ENCODE data around the gene USH1G.

DNA sequence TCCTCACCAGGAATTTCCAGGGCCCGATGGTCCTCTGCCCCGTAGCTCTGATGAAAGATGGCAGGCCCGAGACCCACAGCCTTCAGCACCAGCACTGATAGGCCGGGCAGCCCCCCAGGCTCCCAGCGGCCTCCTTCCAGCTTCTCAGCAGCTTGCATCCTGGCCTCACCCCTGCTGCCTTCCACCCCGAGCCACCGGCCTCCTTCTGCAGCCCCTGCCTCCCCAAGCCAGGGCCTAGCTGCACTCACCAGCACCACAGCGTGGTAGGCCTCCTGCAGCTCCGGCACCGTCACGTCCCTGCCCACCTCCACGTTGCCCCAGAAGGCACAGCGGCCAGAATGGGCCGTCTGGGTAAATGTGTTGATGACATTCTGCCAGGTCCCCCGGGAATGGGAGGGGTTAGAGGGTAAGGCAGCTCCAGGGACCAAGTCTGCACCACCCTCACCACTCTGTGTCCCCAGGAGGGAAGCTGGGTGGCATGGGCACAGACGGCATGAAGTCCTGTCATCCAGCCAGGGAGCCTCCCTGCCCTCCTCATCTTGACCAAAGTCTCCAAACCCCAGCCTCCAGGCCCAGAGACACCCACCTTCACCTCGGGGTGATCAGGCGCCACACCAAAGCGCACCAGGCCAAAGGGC lies 56.7 kb downstream of the USH1G start:
- TF ChIP-seq EZH2 (IDR thresholded peaks at IDR 0.05; ENCODE audit: borderline replicate concordance, low read length) = no peak
- TF ChIP-seq, protein P1, sequence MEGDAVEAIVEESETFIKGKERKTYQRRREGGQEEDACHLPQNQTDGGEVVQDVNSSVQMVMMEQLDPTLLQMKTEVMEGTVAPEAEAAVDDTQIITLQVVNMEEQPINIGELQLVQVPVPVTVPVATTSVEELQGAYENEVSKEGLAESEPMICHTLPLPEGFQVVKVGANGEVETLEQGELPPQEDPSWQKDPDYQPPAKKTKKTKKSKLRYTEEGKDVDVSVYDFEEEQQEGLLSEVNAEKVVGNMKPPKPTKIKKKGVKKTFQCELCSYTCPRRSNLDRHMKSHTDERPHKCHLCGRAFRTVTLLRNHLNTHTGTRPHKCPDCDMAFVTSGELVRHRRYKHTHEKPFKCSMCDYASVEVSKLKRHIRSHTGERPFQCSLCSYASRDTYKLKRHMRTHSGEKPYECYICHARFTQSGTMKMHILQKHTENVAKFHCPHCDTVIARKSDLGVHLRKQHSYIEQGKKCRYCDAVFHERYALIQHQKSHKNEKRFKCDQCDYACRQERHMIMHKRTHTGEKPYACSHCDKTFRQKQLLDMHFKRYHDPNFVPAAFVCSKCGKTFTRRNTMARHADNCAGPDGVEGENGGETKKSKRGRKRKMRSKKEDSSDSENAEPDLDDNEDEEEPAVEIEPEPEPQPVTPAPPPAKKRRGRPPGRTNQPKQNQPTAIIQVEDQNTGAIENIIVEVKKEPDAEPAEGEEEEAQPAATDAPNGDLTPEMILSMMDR (IDR thresholded peaks at IDR 0.05; ENCODE audit: low read length) = no peak

Data from OCI-LY1 (cell line).